H54 (cell line): Measurements from ENCODE around the gene OR2AE1.
"Not testable (repeated sequence)": the region's sequence is repeated elsewhere in the genome, so short reads cannot be mapped to it uniquely, and the experiment has no call there.

Experiments used
- DNase-seq: peaks from one replicate; pipeline ENCODE4 v3.0.0; 2011; ENCODE audit warnings: low spot score, mixed read lengths; ENCODE audit not compliant: insufficient read length
- FAIRE-seq: peaks from 3 replicates; lab custom pipeline; 2011; peaks lifted over from hg19 to GRCh38; lab: Jason Lieb, UNC
- POLR2A ChIP-seq: IDR thresholded peaks from 2 replicates; pipeline ENCODE4 v1.6.1; 2011; ENCODE audit warnings: low read depth, mild to moderate bottlenecking, low read length

The OR2AE1 gene

GRCh38 chr7:99881370-99881769 is 4.5 kb upstream of the OR2AE1 start:
- no peak for TF ChIP-seq POLR2A
- DNase-seq (no peak), FAIRE-seq (no peak)

GRCh38 chr7:99876491-99876890 is 342 bp downstream of the OR2AE1 start:
- no peak for TF ChIP-seq POLR2A
- no peak for FAIRE-seq
- DNase-seq = no peak

GRCh38 chr7:99868246-99868645 is 8.6 kb downstream of the OR2AE1 start:
- FAIRE-seq (no peak), DNase-seq (no peak)
- TF ChIP-seq POLR2A = no peak

DNA sequence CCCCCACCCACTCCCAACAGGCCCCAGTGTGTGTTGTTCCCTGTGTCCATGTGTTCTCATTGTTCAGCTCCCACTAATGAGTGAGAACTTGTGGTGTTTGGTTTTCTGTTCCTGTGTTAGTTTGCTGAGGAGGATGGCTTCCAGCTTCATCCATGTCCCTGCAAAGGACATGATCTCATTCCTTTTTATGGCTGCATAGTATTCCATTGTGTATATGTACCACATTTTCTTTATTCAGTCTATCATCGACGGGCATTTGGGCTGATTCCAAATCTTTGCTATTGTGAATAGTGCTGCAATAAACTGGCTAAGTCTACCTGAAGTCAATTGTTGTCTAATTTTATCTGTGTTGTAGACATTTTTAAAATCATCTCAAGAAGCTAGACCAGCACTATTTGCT is 9.4 kb downstream of the OR2AE1 start:
- not testable (repeated sequence) for FAIRE-seq, DNase-seq

DNA sequence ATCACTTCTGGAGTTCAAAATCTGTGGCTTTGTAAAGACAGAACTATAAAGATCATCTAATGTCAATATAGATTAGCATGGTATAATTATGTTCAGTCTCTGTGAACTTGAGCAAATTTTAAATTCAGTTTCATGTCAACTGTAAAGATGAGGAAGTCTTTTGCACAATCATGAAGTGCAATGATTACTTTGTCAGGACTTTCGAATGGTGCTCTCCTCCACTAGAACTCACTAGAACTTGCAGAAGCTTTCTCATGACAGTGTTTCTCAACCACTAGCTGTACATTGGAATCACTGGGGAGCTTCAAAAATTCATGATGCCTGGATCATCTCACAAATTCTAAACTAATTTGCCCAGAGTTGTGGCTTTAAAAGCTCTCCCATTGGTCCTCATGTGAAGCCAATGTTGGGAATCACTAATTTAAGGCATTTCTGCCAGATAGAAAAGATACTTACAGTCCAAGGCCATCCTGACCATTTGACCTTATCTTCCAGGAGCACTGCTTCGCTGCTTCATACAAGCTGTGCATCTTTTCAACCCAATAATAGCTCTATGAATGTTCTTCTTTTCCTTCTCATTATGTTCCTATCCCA is 12.9 kb downstream of the OR2AE1 start:
- FAIRE-seq (no peak), DNase-seq (no peak)
- no peak for TF ChIP-seq POLR2A

DNA sequence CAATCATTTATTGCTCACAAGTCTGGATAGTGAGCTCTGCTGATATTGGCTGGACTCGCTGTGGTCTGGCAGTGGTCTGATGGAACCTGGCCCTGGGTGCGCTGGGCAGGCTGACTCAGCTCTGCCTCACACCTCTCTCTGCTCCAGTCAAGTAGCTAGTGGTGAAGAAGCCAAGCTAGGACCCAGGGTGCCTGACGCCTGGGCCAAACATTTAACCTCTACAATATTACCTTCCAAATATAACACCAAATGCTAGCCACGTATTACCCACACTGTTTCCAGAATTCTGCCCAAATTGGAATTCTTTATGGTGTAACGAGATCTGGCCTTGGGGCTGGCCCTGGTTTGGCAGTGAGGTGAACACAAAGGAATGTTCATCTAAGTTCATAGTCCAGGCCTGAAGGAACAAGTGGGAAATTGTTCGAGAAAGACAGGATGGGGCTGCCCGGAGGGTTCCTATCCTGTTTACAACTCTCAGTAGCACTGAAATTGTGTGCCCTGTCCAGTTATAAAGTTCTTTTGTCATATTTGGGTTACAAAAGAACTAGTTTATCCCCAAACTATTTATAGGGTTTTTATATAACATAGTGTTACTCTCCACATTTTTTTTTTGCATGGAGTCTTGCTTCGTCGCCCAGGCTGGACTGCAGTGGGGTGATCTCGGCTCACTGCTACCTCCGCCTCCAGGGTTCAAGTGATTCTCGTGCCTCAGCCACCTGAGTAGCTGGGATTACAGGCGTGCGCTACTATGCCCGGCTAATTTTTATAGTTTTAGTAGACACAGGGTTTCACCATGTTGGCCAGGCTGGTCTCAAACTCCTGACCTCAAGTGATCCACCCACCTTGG is 16.3 kb downstream of the OR2AE1 start:
- DNase-seq = peak; percentile 71
- no peak for TF ChIP-seq POLR2A
- peak; percentile 53 for FAIRE-seq

DNA sequence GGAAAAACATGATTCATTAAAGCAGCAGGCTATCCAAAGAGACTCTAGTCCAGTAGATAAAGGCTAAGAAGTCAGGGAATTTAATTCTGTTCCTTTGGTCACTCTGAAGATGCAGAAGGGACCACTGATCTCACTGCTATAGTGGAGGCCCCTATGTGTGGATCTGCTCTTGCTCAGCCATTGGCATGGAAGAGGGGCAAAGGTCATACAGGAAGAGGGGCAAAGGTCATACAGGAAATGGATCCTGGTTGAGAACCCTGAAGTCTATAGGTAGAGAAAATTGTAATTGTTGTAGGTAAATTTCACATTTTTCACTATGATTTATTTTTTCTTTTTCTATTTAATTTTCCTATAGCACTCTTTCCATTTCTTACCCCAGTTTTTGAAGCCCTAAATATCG is 21.6 kb downstream of the OR2AE1 start:
- no peak for TF ChIP-seq POLR2A
- FAIRE-seq (no peak), DNase-seq (no peak)

DNA sequence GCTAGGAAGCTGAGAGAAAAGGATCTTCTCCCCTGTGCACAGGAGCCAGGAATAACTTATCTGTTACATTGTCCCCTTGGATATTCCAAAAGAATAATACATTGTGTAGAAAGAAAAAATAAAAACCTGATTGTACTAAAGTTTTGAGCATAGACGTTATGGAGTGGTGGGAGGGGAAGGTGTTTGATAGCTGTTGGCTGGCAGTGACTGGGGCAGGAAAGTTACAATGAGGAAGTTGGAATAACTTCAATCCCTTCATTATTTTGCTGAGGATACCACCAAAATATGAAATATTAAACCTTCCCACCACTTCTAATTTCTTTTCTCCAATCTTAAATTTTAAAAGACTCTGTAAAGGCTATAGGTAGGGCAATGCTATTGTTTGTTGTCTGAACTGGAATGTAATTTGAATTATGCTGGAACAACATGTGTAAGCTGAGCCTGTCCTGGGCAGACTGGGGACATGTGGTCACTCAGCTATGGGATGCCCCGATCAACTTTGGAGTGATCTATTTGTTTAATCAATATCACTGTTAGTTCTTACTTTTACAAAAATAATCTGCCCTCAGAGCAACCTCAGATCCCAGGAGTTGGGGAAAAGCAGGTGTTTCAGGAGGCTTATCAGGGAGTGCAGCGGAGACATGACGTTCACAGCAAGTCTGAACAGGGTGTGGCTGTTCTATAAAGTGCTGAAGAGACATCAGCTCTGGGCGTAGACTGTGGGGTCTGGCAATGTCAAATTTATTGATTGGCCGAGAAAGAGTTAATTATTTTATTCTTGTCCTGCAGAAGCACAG is 28.2 kb downstream of the OR2AE1 start:
- DNase-seq (no peak), FAIRE-seq (no peak)
- TF ChIP-seq POLR2A = no peak

GRCh38 chr7:99844328-99844727 is 32.5 kb downstream of the OR2AE1 start:
- no peak for FAIRE-seq
- no peak for TF ChIP-seq POLR2A

DNA sequence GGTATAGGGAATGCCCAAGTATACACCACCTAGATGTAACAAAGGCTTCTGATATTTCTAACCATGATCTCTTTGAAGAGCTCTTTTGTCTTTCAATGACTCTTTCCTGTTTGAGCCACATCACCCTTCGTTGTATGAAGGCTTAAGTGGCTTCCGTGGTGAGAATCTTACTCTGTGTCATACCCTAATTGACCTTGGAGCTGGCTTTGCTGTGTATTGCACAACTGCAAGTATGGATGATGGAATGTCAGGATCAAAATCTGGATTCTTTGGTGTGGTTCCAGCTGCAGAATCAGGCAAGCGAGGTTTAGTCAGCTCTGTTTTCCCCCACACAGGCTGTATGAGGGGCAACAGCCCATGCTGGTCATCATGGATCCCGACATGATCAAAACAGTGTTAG is 33.0 kb downstream of the OR2AE1 start:
- TF ChIP-seq POLR2A = no peak
- DNase-seq (no peak), FAIRE-seq (no peak)

More at GRCh38 chr7:99844328-99844727, 32.5 kb downstream of the OR2AE1 start:
- DNase-seq = no peak

- TF ChIP-seq POLR2A = no peak
- FAIRE-seq (no peak), DNase-seq (no peak)
Measured at GRCh38 chr7:99842926-99843325, 33.9 kb downstream of the OR2AE1 start.

DNA sequence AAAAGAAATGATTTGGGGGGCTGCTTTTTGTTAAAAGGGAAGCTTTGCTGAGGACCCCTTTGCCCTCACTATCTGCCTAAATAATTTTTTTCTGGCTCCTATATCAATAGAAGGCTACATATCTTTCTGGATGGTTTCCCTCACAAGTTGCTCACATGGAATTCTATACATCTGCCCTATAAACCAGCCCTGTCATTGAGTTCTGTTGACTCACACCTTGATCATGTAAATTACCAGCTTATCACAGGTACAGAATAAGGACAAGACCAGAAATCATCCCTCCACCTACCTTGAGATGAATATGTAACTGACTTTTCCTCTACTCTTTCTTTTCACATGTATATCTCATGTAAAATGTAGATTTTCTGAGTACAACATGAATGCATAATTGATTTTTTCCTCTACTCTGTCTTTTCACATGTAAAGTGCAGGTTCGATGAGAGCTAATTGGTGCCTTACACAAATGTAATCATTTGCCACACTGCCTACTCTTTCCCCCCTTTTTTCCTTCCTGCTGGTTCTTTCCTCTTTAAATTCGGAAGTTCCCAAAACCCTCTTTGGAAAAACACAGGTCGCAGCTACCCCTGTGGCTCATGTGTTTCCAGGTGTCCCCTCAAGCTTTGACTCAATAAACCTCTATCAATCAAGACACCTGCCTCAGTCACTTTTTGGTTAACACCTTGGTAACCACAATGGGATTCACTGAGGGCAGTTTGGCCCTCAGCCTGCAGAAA is 36.5 kb downstream of the OR2AE1 start:
- TF ChIP-seq POLR2A = no peak
- FAIRE-seq (no peak), DNase-seq (no peak)

- FAIRE-seq = no peak
- no peak for DNase-seq
- no peak for TF ChIP-seq POLR2A
Measured at GRCh38 chr7:99839287-99840021, 37.4 kb downstream of the OR2AE1 start.
